HG03045 (cell line): ENCODE measurements around the gene RGS6.

Experiments used
- ATAC-seq: cut with Tn5 transposase; IDR thresholded peaks from one replicate; pipeline ENCODE4 v1.9.1; 2021; ENCODE audit warnings: mild to moderate bottlenecking, moderate library complexity; ENCODE audit not compliant: unreplicated experiment

The RGS6 gene

GRCh38 chr14:72521045-72521444, 588.8 kb downstream of the RGS6 start:
- ATAC-seq, result no peak

DNA sequence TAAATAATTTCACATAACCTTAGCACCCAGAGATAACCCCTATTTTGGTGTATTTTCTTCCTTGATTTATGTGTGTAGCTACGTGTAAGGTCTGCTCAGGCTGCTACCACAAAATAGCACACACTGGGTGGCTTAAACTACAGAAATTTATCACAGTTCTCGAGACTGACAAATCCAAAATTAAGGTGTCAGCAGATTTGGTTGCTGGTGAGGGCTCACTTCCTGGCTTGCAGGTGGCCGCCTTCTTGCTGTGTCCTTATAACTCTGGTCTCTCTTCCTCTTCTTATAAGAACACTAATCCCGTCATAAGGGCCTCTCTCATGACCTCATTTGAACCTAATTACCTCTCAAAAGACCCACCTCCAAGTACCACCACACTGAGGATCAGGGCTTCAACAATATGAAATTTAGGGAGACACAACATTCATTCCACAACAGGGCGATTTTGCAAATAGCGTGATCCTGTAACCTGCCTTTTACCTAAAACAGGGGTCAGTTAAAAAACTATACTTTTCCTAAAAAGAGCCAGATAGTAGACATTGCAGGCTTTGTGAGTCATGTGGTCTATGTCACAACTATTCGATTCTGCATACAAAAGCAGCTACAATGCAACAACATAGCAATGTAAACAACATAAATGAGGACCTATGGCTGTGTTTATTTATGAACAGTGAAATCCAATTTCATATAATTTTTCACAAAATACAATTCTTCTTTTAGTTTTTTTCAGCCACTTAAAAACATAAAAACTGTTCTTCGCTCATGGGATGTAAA, 589.9 kb downstream of the RGS6 start:
- ATAC-seq, result no peak

DNA sequence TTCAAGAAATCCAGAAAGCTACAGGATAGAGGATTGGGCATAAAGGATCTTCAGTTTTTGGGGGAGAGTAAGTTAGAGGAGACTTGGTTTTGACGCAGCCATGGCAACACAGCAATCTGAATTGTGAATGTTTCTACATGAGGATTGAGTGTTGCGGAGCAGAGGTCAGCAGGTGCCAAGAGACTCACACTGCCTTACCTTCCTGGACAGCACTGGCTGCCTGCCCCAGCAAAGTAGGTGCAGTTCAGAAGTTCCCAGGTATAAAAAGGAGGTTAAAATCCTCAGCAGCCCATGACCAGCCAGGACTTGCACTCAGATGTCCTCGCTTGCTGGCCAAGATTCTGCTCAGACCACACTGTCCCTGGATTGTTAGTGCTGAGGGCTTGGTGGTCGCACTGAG, 590.6 kb downstream of the RGS6 start:
- no peak for ATAC-seq

GRCh38 chr14:72523424-72524294, 591.4 kb downstream of the RGS6 start:
- no peak for ATAC-seq

- no peak for ATAC-seq
These were observed 592.0 kb downstream of the RGS6 start for GRCh38 chr14:72524295-72524629.

GRCh38 chr14:72525087-72525915, 593.1 kb downstream of the RGS6 start:
- ATAC-seq, result no peak

DNA sequence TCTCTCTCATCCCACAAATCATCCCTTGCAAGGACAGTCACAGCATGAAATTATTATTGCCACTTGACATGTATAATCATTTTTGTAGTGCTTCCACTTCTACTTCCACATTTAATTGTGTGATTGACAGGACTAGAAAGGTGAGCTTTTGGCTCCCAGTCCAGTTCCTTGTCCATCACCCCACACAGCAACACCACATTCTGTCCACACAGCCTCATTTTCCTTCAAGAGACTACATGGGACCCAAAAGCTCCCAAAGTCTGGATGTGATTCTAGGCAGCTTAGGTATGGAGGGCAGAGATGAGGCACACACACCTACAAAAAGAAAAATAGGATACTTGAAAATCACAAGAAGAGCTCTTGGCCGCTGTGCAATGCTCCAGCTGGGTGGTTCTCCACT, 595.4 kb downstream of the RGS6 start:
- no peak for ATAC-seq

DNA sequence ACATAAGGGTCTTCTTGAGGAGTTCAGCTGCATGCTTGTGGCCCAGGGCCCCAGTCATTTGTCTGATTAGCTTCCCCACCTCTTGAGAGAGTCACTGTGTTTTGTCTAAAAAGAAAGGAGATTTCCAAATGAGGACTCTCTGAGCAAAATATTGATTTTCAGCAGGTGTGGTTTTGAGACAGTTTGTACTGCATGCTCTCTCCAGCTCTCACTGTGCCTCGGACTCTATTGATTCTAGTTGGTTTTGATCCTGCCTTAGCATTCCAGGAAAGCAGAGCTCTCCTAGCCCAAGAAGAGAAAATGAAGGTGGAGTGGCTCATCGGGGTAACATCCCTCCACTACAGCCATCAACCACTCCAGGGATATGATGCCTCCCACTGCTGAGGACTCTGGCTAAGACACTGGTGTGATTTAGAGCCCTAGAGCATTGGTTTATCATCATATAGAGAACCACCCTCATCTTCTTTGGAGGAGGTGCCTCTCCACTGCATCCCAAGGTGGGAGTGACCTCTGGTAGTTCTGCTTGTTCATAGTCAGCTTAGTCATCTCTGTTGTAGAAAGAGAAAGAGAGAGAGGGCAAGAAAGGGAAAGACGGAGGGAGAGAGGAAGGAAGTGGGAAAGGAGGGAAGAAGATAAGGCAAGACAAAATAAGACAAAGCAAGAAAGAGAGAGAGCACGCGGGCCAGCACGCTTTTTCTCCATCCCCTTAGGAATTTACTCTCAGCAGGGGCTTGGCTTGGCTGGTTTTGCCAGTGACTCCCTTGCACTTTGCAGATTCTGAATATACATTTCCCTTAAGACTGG, 596.0 kb downstream of the RGS6 start:
- ATAC-seq, result no peak

GRCh38 chr14:72528863-72529175, 596.6 kb downstream of the RGS6 start:
- ATAC-seq, result no peak

DNA sequence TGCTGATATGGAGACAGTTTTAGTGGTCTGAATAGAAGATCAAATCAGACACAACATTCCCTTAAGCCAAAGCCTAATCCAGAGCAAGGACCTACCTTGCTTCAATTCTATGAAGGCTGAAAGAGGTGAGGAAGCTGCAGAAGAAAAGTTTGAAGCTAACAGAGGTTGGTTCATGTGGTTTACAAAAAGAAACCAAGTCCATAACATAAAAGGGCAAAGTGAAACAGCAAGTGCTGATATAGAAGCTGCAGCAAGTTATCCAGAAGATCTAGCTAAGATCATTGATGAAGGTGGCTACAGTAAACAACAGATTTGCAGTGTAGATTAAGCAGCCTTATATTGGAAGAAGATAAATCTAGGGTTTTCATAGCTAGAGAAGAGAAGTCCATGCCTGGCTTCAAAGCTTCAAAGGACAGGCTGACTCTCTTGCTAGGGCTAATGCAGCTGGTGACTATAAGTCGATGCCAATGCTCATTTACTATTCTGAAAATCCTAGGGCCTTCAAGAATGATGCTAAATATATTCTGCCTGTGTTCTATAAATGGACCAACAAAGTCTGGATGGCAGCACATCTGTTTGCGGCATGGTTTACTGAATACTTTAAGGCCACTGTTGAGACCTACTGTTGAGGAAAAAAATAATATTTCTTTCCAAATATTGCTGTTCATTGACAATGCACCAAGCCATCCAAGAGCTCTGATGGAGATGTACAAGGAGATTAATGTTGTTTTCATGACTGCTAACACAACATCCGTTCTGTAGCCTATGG, 600.6 kb downstream of the RGS6 start:
- ATAC-seq, result no peak

GRCh38 chr14:72535485-72535884, 603.3 kb downstream of the RGS6 start:
- ATAC-seq, result no peak

DNA sequence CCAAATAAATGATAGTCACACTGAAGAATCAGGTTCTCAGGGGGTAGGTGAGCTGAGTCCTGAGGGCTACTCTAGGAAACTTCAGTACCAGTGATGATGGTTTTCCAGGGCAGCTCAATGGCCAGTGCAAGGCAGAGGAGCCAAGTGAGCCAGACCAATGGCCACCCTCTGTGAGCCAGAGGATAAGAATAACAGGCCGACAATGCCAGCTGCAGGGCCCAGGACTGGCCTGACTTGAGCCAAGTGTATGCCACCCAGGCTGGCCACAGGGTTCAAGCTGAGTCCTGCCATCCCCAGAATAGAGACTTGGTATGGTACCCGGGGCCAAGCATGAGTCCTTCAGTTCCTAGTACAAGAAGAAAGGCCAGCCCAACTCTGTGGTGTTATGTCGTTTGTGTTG, 606.2 kb downstream of the RGS6 start:
- no peak for ATAC-seq

DNA sequence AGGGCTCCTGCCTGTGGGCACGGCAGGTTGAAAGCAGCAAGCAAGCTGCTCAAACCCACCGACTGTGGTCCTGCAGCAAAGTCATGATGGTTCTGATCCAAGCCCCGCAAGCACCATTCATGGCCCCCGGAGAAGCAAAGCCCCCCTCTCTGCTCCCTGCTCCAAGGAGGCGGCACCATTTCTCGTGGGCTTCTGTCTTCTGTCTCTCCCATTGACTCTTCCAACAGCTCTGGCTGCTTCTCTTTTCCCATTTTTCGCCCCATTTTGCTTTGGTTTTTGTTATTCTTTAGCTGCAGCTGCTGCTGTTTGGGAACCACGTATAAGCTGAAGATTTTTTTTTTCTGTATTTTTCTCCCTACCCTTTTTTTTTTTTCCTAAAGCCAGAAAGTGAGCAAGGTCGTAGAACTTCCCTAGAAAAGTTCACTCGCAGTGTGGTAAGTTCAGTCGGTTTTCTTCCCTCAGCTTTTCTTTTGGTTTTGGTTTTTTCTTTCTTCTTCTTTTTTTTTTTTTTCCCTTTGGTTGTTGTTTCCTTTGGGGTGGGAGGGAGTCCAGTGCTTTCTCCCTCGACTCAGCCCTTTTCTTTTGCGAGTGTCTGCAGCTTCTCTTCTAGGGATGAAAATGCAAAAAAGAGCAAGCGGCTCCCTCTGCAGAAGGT, 607.6 kb downstream of the RGS6 start:
- no peak for ATAC-seq

GRCh38 chr14:72540836-72541235, 608.6 kb downstream of the RGS6 start:
- ATAC-seq, result no peak

- ATAC-seq, result no peak
These were observed 609.3 kb downstream of the RGS6 start for GRCh38 chr14:72541546-72541945.

DNA sequence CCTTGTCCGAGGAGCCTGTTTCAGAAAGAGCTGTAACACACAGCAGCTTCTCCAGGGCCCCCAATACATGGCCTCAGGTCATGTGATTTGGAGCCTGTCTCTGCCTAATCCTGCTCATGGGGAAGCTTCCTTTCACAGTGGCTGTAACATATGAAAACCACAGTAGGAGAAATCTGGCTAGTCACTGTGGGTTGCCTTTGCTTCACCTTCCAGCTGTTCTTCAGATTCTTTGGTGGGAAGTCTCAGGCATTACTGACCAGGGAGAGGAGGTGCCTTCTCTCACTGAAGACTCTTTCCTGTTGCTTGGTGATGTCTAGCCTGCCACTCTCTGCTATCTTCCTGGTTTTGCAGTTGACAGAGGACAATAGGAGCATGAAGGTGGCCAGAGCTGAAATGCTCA, 611.1 kb downstream of the RGS6 start:
- no peak for ATAC-seq

DNA sequence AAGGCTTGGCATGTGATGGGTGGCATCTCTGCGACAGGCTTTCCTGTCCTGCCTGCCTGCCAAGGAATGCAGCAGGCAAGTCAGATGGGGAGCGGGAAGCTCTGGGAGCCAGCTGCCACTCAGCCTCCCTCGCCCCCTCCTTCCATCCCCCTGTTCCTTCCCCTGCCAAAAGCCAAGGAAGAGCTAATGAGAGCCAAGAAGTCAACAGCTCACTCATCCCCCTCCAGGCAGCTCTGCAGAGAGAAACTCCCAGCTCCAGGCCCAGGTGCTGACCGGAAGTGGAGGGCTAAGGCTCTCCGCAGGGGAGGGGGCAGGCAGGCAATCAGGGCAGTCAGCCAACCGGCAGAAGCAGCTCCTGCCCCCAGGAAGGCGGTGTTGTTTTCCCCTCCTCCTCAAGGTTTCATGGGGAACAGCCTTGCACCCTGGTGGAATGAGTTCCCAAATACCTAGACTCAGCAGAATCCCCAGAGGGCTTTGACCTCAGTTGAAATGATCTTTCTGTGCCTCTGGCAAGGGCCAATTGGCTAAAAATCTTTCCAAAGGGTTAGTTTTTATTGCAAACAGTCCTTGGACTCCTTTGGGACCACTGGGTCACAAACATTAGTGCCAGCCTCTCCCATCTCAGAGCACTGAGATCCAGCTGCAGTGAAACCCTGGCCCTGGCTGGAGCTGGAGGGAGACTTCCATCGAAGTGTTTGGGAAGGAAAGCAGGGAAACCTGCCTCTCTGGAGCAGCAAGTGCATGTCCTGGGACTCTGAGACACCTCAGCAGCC, 612.6 kb downstream of the RGS6 start:
- no peak for ATAC-seq

DNA sequence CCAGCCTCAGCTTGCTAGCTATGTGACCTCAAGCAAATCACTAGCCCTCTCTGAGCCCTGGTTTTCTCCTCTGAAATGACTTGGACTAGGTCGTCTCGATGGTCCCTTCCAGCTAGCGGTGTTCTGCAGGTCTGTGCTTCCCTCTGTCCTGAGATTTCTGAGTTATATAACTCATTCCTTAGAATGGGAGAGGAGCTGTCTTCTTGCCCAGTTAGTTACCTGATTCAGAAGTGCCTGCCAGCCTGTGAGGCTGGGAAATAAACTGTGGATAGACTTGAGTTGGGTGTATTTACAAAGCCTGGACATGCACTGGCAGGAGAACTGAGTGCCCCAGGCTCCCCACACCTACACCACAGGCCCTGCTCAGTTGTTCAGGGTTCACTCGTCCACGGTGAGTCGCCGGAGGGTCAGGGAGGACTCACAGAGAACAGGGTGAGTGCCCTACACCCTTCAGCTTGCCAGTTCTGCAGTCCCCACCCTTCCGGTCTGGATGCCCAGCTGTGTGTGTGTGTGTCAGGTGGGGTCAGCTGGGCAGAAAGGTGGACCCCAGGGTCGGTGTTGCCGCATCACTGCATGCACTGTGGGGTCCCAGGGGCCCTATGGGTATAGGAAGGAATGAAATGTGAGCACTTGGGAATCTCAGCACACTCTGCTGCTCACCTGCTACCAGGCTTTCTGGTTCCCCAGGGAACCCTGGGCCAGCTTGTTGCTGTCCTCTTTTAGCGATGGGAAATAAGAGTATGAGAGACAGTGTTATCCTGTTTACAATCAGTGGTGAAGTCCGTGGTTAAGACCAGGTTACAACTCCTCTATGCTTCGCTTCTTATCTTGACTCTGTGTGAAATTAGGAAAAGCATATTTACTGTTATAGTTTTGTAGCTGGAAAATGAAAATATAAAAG, 613.4 kb downstream of the RGS6 start:
- ATAC-seq, result no peak
